ENCODE data around the gene ZBTB44.

DNA sequence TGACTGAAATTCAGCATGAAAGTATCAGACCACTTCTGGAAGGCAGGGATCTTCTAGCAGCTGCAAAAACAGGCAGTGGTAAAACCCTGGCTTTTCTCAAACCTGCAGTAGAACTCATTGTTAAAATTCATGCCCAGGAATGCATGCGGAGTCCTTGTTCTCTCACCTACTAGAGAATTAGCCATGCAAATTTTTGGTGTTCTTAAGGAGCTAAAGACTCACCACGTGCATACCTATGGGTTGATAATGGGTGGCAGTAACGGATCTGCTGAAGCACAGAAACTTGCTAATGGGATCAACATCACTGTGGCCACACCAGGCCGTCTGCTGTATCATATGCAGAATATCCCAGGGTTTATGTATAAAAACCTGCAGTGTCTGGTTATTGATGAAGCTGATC lies 19.1 kb downstream of the ZBTB44 start:
- TF ChIP-seq POLR2AphosphoS5 (IDR thresholded peaks at IDR 0.05; ENCODE audit: low read depth, low read length) (no peak), POLR2A (IDR thresholded peaks at IDR 0.05; ENCODE audit: low read depth, low read length) (no peak)

All from GM12892 (cell line).